PC-9 (cell line): ENCODE data around the gene JOSD1.

Experiments used
- CTCF ChIP-seq: fragments of 200-600 bp; sonication (generic); conservative IDR thresholded peaks from 2 replicates; pipeline ENCODE4 v1.6.1; 2017; ENCODE audit warnings: mixed run types, antibody characterized with exemption, mild to moderate bottlenecking, moderate library complexity
- EZH2 ChIP-seq: fragments of 200-600 bp; sonication (generic); IDR thresholded peaks from 2 replicates; pipeline ENCODE4 v1.8.0; 2017; ENCODE audit warnings: antibody characterized with exemption, low read depth

GRCh38 chr22:38653741-38654140 is 47.0 kb downstream of the JOSD1 start:
- TF ChIP-seq CTCF: no peak
- no peak for TF ChIP-seq EZH2
